Fibroblast of skin of right quadriceps (primary cell): ENCODE data around the gene MIEF1.

Experiments used
- DNase-seq: peaks from one replicate; pipeline ENCODE4 v3.0.0-alpha.2; 2013

MIEF1 gene

GRCh38 chr22:39563571-39564428 lies 61.7 kb downstream of the MIEF1 start:
- DNase-seq = no peak

GRCh38 chr22:39565414-39565944 lies 63.4 kb downstream of the MIEF1 start:
- DNase-seq = no peak

DNA sequence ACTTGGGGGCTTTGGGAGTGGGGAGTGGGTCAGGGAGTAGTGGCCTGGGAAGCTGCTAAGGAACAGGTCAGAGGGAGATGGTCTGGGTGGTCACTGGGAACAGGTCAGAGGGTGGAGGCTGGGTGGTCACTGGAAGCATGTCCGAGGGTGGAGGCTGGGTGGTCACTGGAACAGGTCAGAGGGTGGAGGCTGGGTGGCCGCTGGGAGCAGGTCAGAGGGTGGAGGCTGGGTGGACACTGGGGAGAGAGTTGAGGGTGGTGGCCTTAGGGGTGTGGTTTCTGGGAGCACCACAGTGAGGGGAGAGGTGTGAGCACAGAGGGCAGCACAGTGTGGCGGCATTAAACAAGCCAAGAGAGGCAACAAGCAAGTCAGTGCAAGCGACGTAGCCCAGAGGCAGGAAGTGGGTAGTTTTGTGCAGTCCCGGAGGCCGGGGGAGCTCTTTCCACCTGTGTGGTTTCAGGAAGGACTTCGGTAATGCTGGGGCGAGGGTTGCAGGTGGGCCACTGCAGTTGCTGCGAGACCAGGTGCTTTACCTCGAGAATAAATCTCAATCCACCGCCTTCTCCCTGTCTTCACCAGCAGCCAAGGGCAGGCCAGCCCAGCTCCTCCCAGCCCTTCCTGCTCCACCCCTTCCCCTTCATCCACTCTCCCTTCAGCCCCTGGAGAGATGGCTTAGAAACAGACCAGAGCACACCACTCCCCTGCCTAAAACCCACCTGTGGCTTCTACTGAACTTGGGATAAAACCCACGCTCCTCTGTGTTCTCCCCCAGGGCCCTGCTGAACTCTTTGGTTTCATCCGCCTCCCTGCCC lies 65.3 kb downstream of the MIEF1 start:
- DNase-seq = no peak
